ENCODE data around the gene OXLD1.

- TF ChIP-seq POLR2AphosphoS5 (IDR thresholded peaks at IDR 0.05; ENCODE audit: borderline replicate concordance, low read depth, low read length) = no peak
- TF ChIP-seq EZH2 (IDR thresholded peaks at IDR 0.05) = no peak
Measured at GRCh38 chr17:81635973-81636504, 30.4 kb downstream of the OXLD1 start.
